SK-N-SH (cell line): ENCODE measurements around the gene PUM1.

Experiments
- CTCF ChIP-seq: fragments of 200-600 bp; sonication (generic); IDR thresholded peaks from 2 replicates; pipeline ENCODE4 v1.6.1; 2017; ENCODE audit warnings: antibody characterized with exemption, mild to moderate bottlenecking, moderate library complexity
- GABPA ChIP-seq: IDR thresholded peaks from 2 replicates; pipeline ENCODE4 v1.4.0; 2012; ENCODE audit warnings: low read depth, mild to moderate bottlenecking
- GATA2 ChIP-seq: sonication (generic); formaldehyde crosslinking; IDR thresholded peaks from 2 replicates; pipeline ENCODE4 v1.5.0; 2020; ENCODE audit warnings: mild to moderate bottlenecking, missing genetic modification reagents
- RFX5 ChIP-seq: IDR thresholded peaks from 2 replicates; pipeline ENCODE4 v1.6.1; 2012; ENCODE audit warnings: mild to moderate bottlenecking, improper control_type of control experiment, low read length

- TF ChIP-seq CTCF (no peak), RFX5 (no peak), GATA2 (CRISPR knock-in tag) (no peak), GABPA (no peak)
These were observed 135.5 kb downstream of the PUM1 start for GRCh38 chr1:30929944-30930525.
